IMR-90 (cell line): ENCODE measurements around the gene SRCIN1.
"Not testable (repeated sequence)": the region's sequence is repeated elsewhere in the genome, so short reads cannot be mapped to it uniquely, and the experiment has no call there.

Experiments
- BHLHE40 ChIP-seq: fragments of 150-350 bp; IDR thresholded peaks from 2 replicates; pipeline ENCODE4 v1.6.1; 2016; ENCODE audit warnings: mild to moderate bottlenecking, low read depth, low read length
- CEBPB ChIP-seq: IDR thresholded peaks from 2 replicates; pipeline ENCODE4 v1.6.1; 2012; ENCODE audit warnings: low read depth, low read length, improper control_type of control experiment
- CTCF ChIP-seq: conservative IDR thresholded peaks from 2 replicates; pipeline ENCODE4 v1.5.1; 2012; ENCODE audit warnings: mild to moderate bottlenecking, low read depth, low read length, improper control_type of control experiment
- FOS ChIP-seq: fragments of 150-350 bp; IDR thresholded peaks from 2 replicates; pipeline ENCODE4 v1.6.1; 2016; ENCODE audit warnings: low read depth, low read length
- MAFK ChIP-seq: IDR thresholded peaks from 2 replicates; pipeline ENCODE4 v1.6.1; 2012; ENCODE audit warnings: low read depth, low read length, improper control_type of control experiment
- MAZ ChIP-seq: IDR thresholded peaks from 2 replicates; pipeline ENCODE4 v1.6.1; 2012; ENCODE audit warnings: low read depth, mild to moderate bottlenecking, low read length, improper control_type of control experiment, moderate library complexity, borderline replicate concordance
- NFE2L2 ChIP-seq: fragments of 150-350 bp; IDR thresholded peaks from 2 replicates; pipeline ENCODE4 v1.6.1; 2016; ENCODE audit warnings: low read depth, mild to moderate bottlenecking, low read length
- POLR2A ChIP-seq: IDR thresholded peaks from 2 replicates; pipeline ENCODE4 v1.6.1; 2012; ENCODE audit warnings: mild to moderate bottlenecking, low read depth, low read length
- RAD21 ChIP-seq: IDR thresholded peaks from 2 replicates; pipeline ENCODE4 v1.6.1; 2012; ENCODE audit warnings: low read length, improper control_type of control experiment
- TF ChIP-seq, protein P1 (sequence below): fragments of 150-350 bp; IDR thresholded peaks from 2 replicates; pipeline ENCODE4 v1.6.1; 2017; ENCODE audit warnings: mild to moderate bottlenecking, antibody characterized with exemption, low read length, low read depth
- TF ChIP-seq, protein P2 (sequence below): fragments of 150-350 bp; IDR thresholded peaks from 2 replicates; pipeline ENCODE4 v1.6.1; 2016; ENCODE audit warnings: low read depth, mild to moderate bottlenecking, low read length, moderate library complexity, borderline replicate concordance

DNA sequence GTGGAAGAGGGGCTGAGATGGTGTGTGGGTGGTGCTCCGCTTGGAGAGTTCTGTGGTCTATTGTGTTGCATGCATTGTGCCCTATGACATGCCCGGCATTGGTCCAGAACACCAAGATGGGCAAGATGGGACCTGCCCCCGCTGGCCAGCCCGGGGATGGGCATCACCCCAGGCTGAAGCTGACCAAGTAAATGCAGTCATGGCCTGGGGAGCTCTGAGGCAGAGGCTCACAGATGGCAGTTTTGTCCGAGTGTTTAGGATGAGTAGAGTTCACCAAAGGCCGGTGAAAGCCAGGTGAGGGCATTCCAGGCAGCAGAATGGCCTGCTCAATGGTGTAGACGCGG is 123.1 kb downstream of the SRCIN1 start:
- TF ChIP-seq POLR2A, CTCF, FOS, BHLHE40, NFE2L2, MAZ, RAD21, CEBPB, MAFK: not testable (repeated sequence)
- TF ChIP-seq, protein P1, sequence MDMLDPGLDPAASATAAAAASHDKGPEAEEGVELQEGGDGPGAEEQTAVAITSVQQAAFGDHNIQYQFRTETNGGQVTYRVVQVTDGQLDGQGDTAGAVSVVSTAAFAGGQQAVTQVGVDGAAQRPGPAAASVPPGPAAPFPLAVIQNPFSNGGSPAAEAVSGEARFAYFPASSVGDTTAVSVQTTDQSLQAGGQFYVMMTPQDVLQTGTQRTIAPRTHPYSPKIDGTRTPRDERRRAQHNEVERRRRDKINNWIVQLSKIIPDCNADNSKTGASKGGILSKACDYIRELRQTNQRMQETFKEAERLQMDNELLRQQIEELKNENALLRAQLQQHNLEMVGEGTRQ = not testable (repeated sequence)
- TF ChIP-seq, protein P2, sequence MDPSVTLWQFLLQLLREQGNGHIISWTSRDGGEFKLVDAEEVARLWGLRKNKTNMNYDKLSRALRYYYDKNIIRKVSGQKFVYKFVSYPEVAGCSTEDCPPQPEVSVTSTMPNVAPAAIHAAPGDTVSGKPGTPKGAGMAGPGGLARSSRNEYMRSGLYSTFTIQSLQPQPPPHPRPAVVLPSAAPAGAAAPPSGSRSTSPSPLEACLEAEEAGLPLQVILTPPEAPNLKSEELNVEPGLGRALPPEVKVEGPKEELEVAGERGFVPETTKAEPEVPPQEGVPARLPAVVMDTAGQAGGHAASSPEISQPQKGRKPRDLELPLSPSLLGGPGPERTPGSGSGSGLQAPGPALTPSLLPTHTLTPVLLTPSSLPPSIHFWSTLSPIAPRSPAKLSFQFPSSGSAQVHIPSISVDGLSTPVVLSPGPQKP = not testable (repeated sequence)
